Measurements from ENCODE around the gene RUNDC1.
A peak's percentile ranks its signal among the peaks of the same experiment; 100 is the strongest.

The RUNDC1 gene

GRCh38 chr17:43020030-43020621 lies 39.8 kb downstream of the RUNDC1 start:
- no peak for DNase-seq

GRCh38 chr17:43020789-43021740 lies 40.7 kb downstream of the RUNDC1 start:
- no peak for DNase-seq

- DNase-seq, result peak; percentile 83
These were observed 41.6 kb downstream of the RUNDC1 start, which contains the start of gene VAT1 for GRCh38 chr17:43021741-43022512. Gene VAT1 (minus strand): TSS chr17:43022385. CDS start chr17:43022322, 63 bp downstream.

- DNase-seq, result peak; percentile 90
These were observed 44.3 kb downstream of the RUNDC1 start, which contains the start of gene RND2 for GRCh38 chr17:43024407-43025289. Gene RND2 (plus strand): TSS chr17:43025231. CDS start chr17:43025348, 117 bp downstream.

- DNase-seq, result no peak
These were observed 44.9 kb downstream of the RUNDC1 start for GRCh38 chr17:43025290-43025657.

GRCh38 chr17:43025766-43026537 lies 45.6 kb downstream of the RUNDC1 start:
- DNase-seq, result no peak

GRCh38 chr17:43026595-43026994 lies 46.2 kb downstream of the RUNDC1 start:
- no peak for DNase-seq

GRCh38 chr17:43027091-43028032 lies 47.0 kb downstream of the RUNDC1 start:
- no peak for DNase-seq

GRCh38 chr17:43028221-43028861 lies 48.0 kb downstream of the RUNDC1 start:
- no peak for DNase-seq

- DNase-seq, result no peak
These were observed 49.9 kb downstream of the RUNDC1 start for GRCh38 chr17:43030137-43030767.

GRCh38 chr17:43031666-43032065 lies 51.3 kb downstream of the RUNDC1 start:
- DNase-seq, result no peak

- no peak for DNase-seq
These were observed 53.9 kb downstream of the RUNDC1 start for GRCh38 chr17:43033948-43034881.

GRCh38 chr17:43034894-43035293 lies 54.5 kb downstream of the RUNDC1 start:
- DNase-seq, result no peak

- no peak for DNase-seq
These were observed 59.3 kb downstream of the RUNDC1 start for GRCh38 chr17:43039646-43040045.

- no peak for DNase-seq
These were observed 60.3 kb downstream of the RUNDC1 start for GRCh38 chr17:43040655-43041054.

- DNase-seq, result no peak
These were observed 61.8 kb downstream of the RUNDC1 start for GRCh38 chr17:43042025-43042628.
